ENCODE measurements around the gene DDRGK1.

Gene DDRGK1

DNA sequence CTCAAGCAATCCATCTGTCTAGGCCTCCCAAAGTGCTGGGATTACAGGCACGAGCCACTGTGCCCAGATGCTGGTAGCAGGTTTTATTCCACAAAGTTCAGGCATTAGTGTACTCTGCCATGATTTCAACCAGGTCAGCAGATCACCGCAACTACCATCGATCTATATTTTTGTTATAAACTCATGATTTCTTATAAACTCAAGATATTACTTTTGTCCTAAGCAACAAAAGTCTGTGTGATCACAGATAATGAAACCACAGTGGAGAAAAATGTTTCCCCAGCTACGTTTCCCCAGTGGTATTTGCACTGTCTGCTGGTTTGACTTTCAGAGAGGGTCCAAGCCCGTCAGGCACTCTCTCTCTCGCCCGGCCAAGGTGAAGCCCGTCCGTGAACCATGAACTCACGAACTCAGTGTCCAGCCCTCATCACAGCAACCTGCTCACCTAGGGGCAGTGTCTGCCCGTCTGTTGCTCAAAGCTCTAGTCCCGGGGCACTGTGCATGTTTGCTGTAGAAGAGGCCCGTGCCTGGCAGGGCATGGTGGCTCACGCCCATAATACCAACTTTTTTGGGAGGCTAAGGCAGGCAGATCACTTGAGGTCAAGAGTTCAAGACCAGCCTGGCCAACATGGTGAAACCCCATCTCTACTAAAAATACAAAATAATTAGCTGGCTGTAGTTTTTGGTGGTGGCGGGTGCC is 27.6 kb upstream of the DDRGK1 start:
- Histone ChIP-seq H3K9me3 (ENCODE audit: low read length) (no peaks in the 10 kb centered on the region), H3K36me3 (ENCODE audit: insufficient read depth, low read length) (no peaks in the 10 kb centered on the region), H3K27ac (ENCODE audit: low read depth, low read length, poor library complexity, severe bottlenecking) (no peak overlapping the region), H3K4me2 (ENCODE audit: low read length) (no peak overlapping the region), H3K9me2 (ENCODE audit: low read depth, low read length) (no peaks in the 10 kb centered on the region), H3K79me2 (ENCODE audit: insufficient read depth, low read length) (no peaks in the 10 kb centered on the region), H3K9ac (ENCODE audit: low read length) (no peak overlapping the region), H3K4me1 (ENCODE audit: insufficient read depth, low read length, severe bottlenecking) (no peaks in the 10 kb centered on the region), H3F3A (ENCODE audit: insufficient read depth, low read length) (no peaks in the 10 kb centered on the region), H3K4me3 (ENCODE audit: low read depth, low read length, poor library complexity, severe bottlenecking) (no peak overlapping the region), H3K27me3 (ENCODE audit: insufficient read depth, low read length) (0 out of 2 replicates have a peak, but pooled peaks cover 6% of the 10 kb centered on the region), H2AFZ (ENCODE audit: low read length) (no peak overlapping the region), H4K20me1 (ENCODE audit: insufficient read depth, low read length) (no peaks in the 10 kb centered on the region)
- no peak for TF ChIP-seq EZH2 (IDR thresholded peaks at IDR 0.05; ENCODE audit: borderline replicate concordance, low read length)
- TF ChIP-seq CTCF (IDR thresholded peaks at IDR 0.05; ENCODE audit: low read length): no peak

DNA sequence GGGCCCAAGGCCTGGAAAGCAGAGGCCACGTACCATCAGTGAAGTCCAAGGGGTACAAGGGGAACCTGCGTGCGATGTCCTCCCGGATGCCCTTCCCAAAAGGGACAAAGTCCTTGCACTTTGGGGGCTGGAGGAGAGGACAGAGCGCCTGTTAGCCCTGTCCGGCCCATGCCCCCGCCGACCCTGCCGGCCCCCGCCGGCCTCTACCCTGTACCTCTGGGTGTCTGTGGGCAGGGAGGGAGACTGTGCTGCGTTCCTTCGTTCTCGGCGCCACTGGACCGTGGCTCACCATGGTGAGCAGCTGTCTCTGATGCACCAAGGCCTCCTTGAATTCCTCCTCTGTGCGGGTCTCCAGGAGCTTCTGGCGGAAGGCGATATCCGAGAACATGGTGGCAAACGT is 26.6 kb upstream of the DDRGK1 start:
- no peak overlapping the region for H3K4me3 ChIP-seq (ENCODE audit: low read depth, low read length, poor library complexity, severe bottlenecking)
- H3K4me2 ChIP-seq (ENCODE audit: low read length): no peak overlapping the region
- TF ChIP-seq EZH2 (IDR thresholded peaks at IDR 0.05; ENCODE audit: borderline replicate concordance, low read length) (no peak), CTCF (IDR thresholded peaks at IDR 0.05; ENCODE audit: low read length) (no peak)
- H2AFZ ChIP-seq (ENCODE audit: low read length): no peak overlapping the region
- no peaks in the 10 kb centered on the region for H3F3A ChIP-seq (ENCODE audit: insufficient read depth, low read length)
- no peaks in the 10 kb centered on the region for H3K9me2 ChIP-seq (ENCODE audit: low read depth, low read length)
- H3K9ac ChIP-seq (ENCODE audit: low read length): no peak overlapping the region
- no peaks in the 10 kb centered on the region for H3K4me1 ChIP-seq (ENCODE audit: insufficient read depth, low read length, severe bottlenecking)
- no peak overlapping the region for H3K27ac ChIP-seq (ENCODE audit: low read depth, low read length, poor library complexity, severe bottlenecking)
- H4K20me1 ChIP-seq (ENCODE audit: insufficient read depth, low read length): no peaks in the 10 kb centered on the region
- H3K36me3 ChIP-seq (ENCODE audit: insufficient read depth, low read length): no peaks in the 10 kb centered on the region
- 0 out of 2 replicates have a peak, but pooled peaks cover 6% of the 10 kb centered on the region for H3K27me3 ChIP-seq (ENCODE audit: insufficient read depth, low read length)
- no peaks in the 10 kb centered on the region for H3K9me3 ChIP-seq (ENCODE audit: low read length)
- H3K79me2 ChIP-seq (ENCODE audit: insufficient read depth, low read length): no peaks in the 10 kb centered on the region

GRCh38 chr20:3229798-3230197 is 25.3 kb upstream of the DDRGK1 start:
- Histone ChIP-seq H3K4me1 (ENCODE audit: insufficient read depth, low read length, severe bottlenecking) (no peaks in the 10 kb centered on the region), H3K9me3 (ENCODE audit: low read length) (no peaks in the 10 kb centered on the region), H3K9ac (ENCODE audit: low read length) (no peak overlapping the region), H3K36me3 (ENCODE audit: insufficient read depth, low read length) (peaks cover 2% of the 10 kb centered on the region; the same call in 1 of the 2 replicates), H3K4me2 (ENCODE audit: low read length) (no peak overlapping the region), H3K27me3 (ENCODE audit: insufficient read depth, low read length) (no peaks in the 10 kb centered on the region), H4K20me1 (ENCODE audit: insufficient read depth, low read length) (no peaks in the 10 kb centered on the region), H3K4me3 (ENCODE audit: low read depth, low read length, poor library complexity, severe bottlenecking) (no peak overlapping the region), H2AFZ (ENCODE audit: low read length) (no peak overlapping the region), H3K9me2 (ENCODE audit: low read depth, low read length) (no peaks in the 10 kb centered on the region), H3K79me2 (ENCODE audit: insufficient read depth, low read length) (no peaks in the 10 kb centered on the region), H3F3A (ENCODE audit: insufficient read depth, low read length) (no peaks in the 10 kb centered on the region), H3K27ac (ENCODE audit: low read depth, low read length, poor library complexity, severe bottlenecking) (no peak overlapping the region)
- TF ChIP-seq EZH2 (IDR thresholded peaks at IDR 0.05; ENCODE audit: borderline replicate concordance, low read length): no peak
- TF ChIP-seq CTCF (IDR thresholded peaks at IDR 0.05; ENCODE audit: low read length): no peak

Data from OCI-LY1 (cell line).